ENCODE measurements around the gene MYO19.
"Not testable (repeated sequence)": the region's sequence is repeated elsewhere in the genome, so short reads cannot be mapped to it uniquely, and the experiment has no call there.

MYO19 gene

GRCh38 chr17:36514856-36515255 lies 19.8 kb downstream of the MYO19 start:
- no peak overlapping the region for H3K27ac ChIP-seq
- no peaks in the 10 kb centered on the region for H3K27me3 ChIP-seq (ENCODE audit: insufficient read depth, low read depth, severe bottlenecking)
- H3K9me3 ChIP-seq (ENCODE audit: severe bottlenecking) = no peaks in the 10 kb centered on the region
- peaks cover 78% of the 10 kb centered on the region for H3K36me3 ChIP-seq
- DNase-seq = no peak
- no peak overlapping the region for H3K4me3 ChIP-seq (ENCODE audit: low read depth, low read length)
- no peak for TF ChIP-seq CTCF (IDR thresholded peaks at IDR 0.05; ENCODE audit: low read depth, low read length)

- no peak for DNase-seq
- no peaks in the 10 kb centered on the region for H3K9me3 ChIP-seq (ENCODE audit: severe bottlenecking)
- no peaks in the 10 kb centered on the region for H3K27me3 ChIP-seq (ENCODE audit: insufficient read depth, low read depth, severe bottlenecking)
- H3K4me3 ChIP-seq (ENCODE audit: low read depth, low read length) = no peak overlapping the region
- no peak for TF ChIP-seq CTCF (IDR thresholded peaks at IDR 0.05; ENCODE audit: low read depth, low read length)
- no peak overlapping the region for H3K27ac ChIP-seq
- peaks cover 85% of the 10 kb centered on the region for H3K36me3 ChIP-seq
Observed at GRCh38 chr17:36512641-36513040, 22.0 kb downstream of the MYO19 start.

- no peak overlapping the region for H3K27ac ChIP-seq
- H3K27me3 ChIP-seq (ENCODE audit: insufficient read depth, low read depth, severe bottlenecking) = no peaks in the 10 kb centered on the region
- TF ChIP-seq CTCF (IDR thresholded peaks at IDR 0.05; ENCODE audit: low read depth, low read length) = no peak
- no peaks in the 10 kb centered on the region for H3K9me3 ChIP-seq (ENCODE audit: severe bottlenecking)
- H3K36me3 ChIP-seq = peaks cover 88% of the 10 kb centered on the region
- no peak overlapping the region for H3K4me3 ChIP-seq (ENCODE audit: low read depth, low read length)
- DNase-seq = no peak
Observed at GRCh38 chr17:36511216-36511615, 23.5 kb downstream of the MYO19 start.

- Histone ChIP-seq H3K27ac (no peak overlapping the region), H3K36me3 (peaks cover 89% of the 10 kb centered on the region), H3K27me3 (ENCODE audit: insufficient read depth, low read depth, severe bottlenecking) (no peaks in the 10 kb centered on the region), H3K4me3 (ENCODE audit: low read depth, low read length) (no peak overlapping the region), H3K9me3 (ENCODE audit: severe bottlenecking) (no peaks in the 10 kb centered on the region)
- no peak for TF ChIP-seq CTCF (IDR thresholded peaks at IDR 0.05; ENCODE audit: low read depth, low read length)
- DNase-seq = peak; percentile 60
Observed at GRCh38 chr17:36510636-36511035, 24.0 kb downstream of the MYO19 start.

- no peak for DNase-seq
- Histone ChIP-seq H3K9me3 (ENCODE audit: severe bottlenecking) (no peaks in the 10 kb centered on the region), H3K36me3 (peaks cover 91% of the 10 kb centered on the region), H3K4me3 (ENCODE audit: low read depth, low read length) (no peak overlapping the region), H3K27me3 (ENCODE audit: insufficient read depth, low read depth, severe bottlenecking) (no peaks in the 10 kb centered on the region), H3K27ac (no peak overlapping the region)
- no peak for TF ChIP-seq CTCF (IDR thresholded peaks at IDR 0.05; ENCODE audit: low read depth, low read length)
Observed at GRCh38 chr17:36509272-36509985, 25.2 kb downstream of the MYO19 start.

GRCh38 chr17:36508439-36508838 lies 26.2 kb downstream of the MYO19 start:
- not testable (repeated sequence) for DNase-seq; H3K27ac ChIP-seq; H3K9me3 ChIP-seq (ENCODE audit: severe bottlenecking); H3K4me3 ChIP-seq (ENCODE audit: low read depth, low read length); H3K27me3 ChIP-seq (ENCODE audit: insufficient read depth, low read depth, severe bottlenecking)
- peaks cover 91% of the 10 kb centered on the region for H3K36me3 ChIP-seq
